CD14-positive monocyte (primary cell): Measurements from ENCODE around the gene CNTNAP2. TPM values are rescaled to one million over a fixed set of nuclear protein-coding genes. Genes with fewer than 3 reads are reported as not detected.

ENCODE experiments used
- DNase-seq, 3 donors: peaks; one replicate each; pipeline ENCODE4 v3.0.0-alpha.2; 2011 to 2022
- H2AFZ ChIP-seq: 2 replicates; pipeline ENCODE4 v1.6.0; 2012; ENCODE audit warnings: mild to moderate bottlenecking, low read depth, low read length, inconsistent platforms; ENCODE audit not compliant: insufficient read depth, poor library complexity, severe bottlenecking
- H3K27ac ChIP-seq, 2 donors: 1 replicate in 1 of 2; 2 replicates in 1 of 2; pipeline ENCODE4 v1.5.1; 2012 to 2013; ENCODE audit warnings: low read length in 2 of 2, control low read depth in 1 of 2, inconsistent platforms in 1 of 2, low read depth in 1 of 2, mild to moderate bottlenecking in 1 of 2
- H3K27me3 ChIP-seq, 2 donors: one replicate each; pipeline versions ENCODE4 v1.6.0 to v1.6.1; 2011 to 2013; ENCODE audit warnings: low read length in 2 of 2; ENCODE audit not compliant: control insufficient read depth in 2 of 2, insufficient read depth in 2 of 2
- H3K36me3 ChIP-seq, 2 donors: replicated peaks in 1 of 2; 1 replicate in 1 of 2; 2 replicates in 1 of 2; pipeline versions ENCODE4 v1.5.1 to v1.6.1; 2012 to 2013; ENCODE audit warnings: low read length in 2 of 2, control low read depth in 1 of 2, inconsistent platforms in 1 of 2, mild to moderate bottlenecking in 1 of 2; ENCODE audit not compliant: insufficient read depth in 2 of 2, control insufficient read depth in 1 of 2
- H3K4me1 ChIP-seq, 2 donors: 1 replicate in 1 of 2; 2 replicates in 1 of 2; pipeline versions ENCODE4 v1.5.1 to v1.6.1; 2012 to 2013; ENCODE audit warnings: low read length in 2 of 2, control low read depth in 1 of 2, inconsistent platforms in 1 of 2, mild to moderate bottlenecking in 1 of 2, moderate library complexity in 1 of 2; ENCODE audit not compliant: insufficient read depth in 2 of 2, control insufficient read depth in 1 of 2
- H3K4me2 ChIP-seq: replicated peaks from 2 replicates; pipeline ENCODE3; 2012; ENCODE audit warnings: low read length, moderate library complexity, mild to moderate bottlenecking; ENCODE audit not compliant: poor library complexity, severe bottlenecking; ENCODE audit errors: extremely low read depth
- H3K4me3 ChIP-seq, 3 experiments: fragments of 200-600 bp in 1 of 3; sonication (generic) in 1 of 3; replicated peaks in 1 of 3; 1 replicate in 2 of 3; 2 replicates in 1 of 3; pipeline ENCODE4 v1.5.1; 2011 to 2013; ENCODE audit warnings: low read length in 3 of 3, mild to moderate bottlenecking in 3 of 3, control low read depth in 2 of 3, low read depth in 2 of 3, inconsistent platforms in 1 of 3, moderate library complexity in 1 of 3
- H3K79me2 ChIP-seq: 2 replicates; pipeline ENCODE4 v1.6.0; 2012; ENCODE audit warnings: mild to moderate bottlenecking, control low read depth, inconsistent platforms, low read length, moderate library complexity; ENCODE audit not compliant: insufficient read depth
- H3K9ac ChIP-seq: 2 replicates; pipeline ENCODE4 v1.6.0; 2017; ENCODE audit warnings: low read length, mild to moderate bottlenecking; ENCODE audit not compliant: insufficient read depth, poor library complexity, severe bottlenecking
- H3K9me3 ChIP-seq, 2 donors: replicated peaks in 1 of 2; 1 replicate in 1 of 2; 2 replicates in 1 of 2; pipeline versions ENCODE4 v1.5.1 to v1.6.1; 2012 to 2013; ENCODE audit warnings: low read length in 2 of 2, control low read depth in 1 of 2; ENCODE audit not compliant: control insufficient read depth in 1 of 2, insufficient read depth in 1 of 2
- H4K20me1 ChIP-seq: 2 replicates; pipeline ENCODE4 v1.6.0; 2012; ENCODE audit warnings: mild to moderate bottlenecking, low read length, control low read depth, moderate library complexity; ENCODE audit not compliant: insufficient read depth
- H3K27ac Mint-ChIP-seq, 7 donors: one replicate each; pipeline ENCODE4 v1.8.0; 2020; ENCODE audit warnings: mild to moderate bottlenecking in 7 of 7, mixed read lengths in 7 of 7, moderate library complexity in 6 of 7, inconsistent platforms in 2 of 7
- H3K27me3 Mint-ChIP-seq, 3 donors: one replicate each; pipeline ENCODE4 v1.8.0; 2021 to 2022; ENCODE audit warnings: low read depth in 3 of 3, mild to moderate bottlenecking in 3 of 3, mixed read lengths in 3 of 3, moderate library complexity in 3 of 3, inconsistent platforms in 1 of 3
- H3K36me3 Mint-ChIP-seq, 2 donors: one replicate each; pipeline ENCODE4 v1.8.0; 2020; ENCODE audit warnings: mixed read lengths in 2 of 2, inconsistent platforms in 1 of 2, mild to moderate bottlenecking in 1 of 2
- H3K4me1 Mint-ChIP-seq: one replicate; pipeline ENCODE4 v1.8.0; 2020; ENCODE audit warnings: mild to moderate bottlenecking, mixed read lengths
- H3K4me3 Mint-ChIP-seq, 2 donors: one replicate each; pipeline ENCODE4 v1.8.0; 2020; ENCODE audit warnings: mild to moderate bottlenecking in 2 of 2, mixed read lengths in 2 of 2, moderate library complexity in 1 of 2
- H3K9me3 Mint-ChIP-seq, 7 donors: one replicate each; pipeline ENCODE4 v1.8.0; 2020 to 2022; ENCODE audit warnings: mixed read lengths in 7 of 7, mild to moderate bottlenecking in 6 of 7, moderate library complexity in 6 of 7, inconsistent platforms in 2 of 7
- WGBS: methylation state at CpG from one replicate; pipeline ENCODE4 v1.1.5; 2013; ENCODE audit warnings: missing lambda C conversion rate; ENCODE audit not compliant: insufficient coverage; 5-methylcytosine and 5-hydroxymethylcytosine counted together
- intact Hi-C, 2 donors: fragments of 100-400 bp; cut with micrococcal nuclease; formaldehyde crosslinking; loops; one replicate each; pipeline versions ENCODE4 v1.15.0 to v1.15.1; 2023
- polyA plus RNA-seq, 3 donors: library from polyadenylated mRNA; depleted of rRNA in 1 of 3; unstranded in 2 of 3; stranded (reverse) in 1 of 3; fragments of 300-500 nt in 2 of 3; fragments of >200 nt in 1 of 3; fragmentation: Illumina TruSeq in 2 of 3; gene quantifications; 1 replicate in 2 of 3; 2 replicates in 1 of 3; pipeline ENCODE4 v1.2.3, GENCODE V29; 2012 to 2021
- TF ChIP-seq, protein P1 (sequence below): fragments of 200-600 bp; IDR thresholded peaks from one replicate; pipeline ENCODE4 v1.8.0; 2022; ENCODE audit warnings: antibody characterized with exemption, mild to moderate bottlenecking

CNTNAP2 gene
- polyA plus RNA-seq, 3 donors: 0.01 TPM; not detected in 2

DNA sequence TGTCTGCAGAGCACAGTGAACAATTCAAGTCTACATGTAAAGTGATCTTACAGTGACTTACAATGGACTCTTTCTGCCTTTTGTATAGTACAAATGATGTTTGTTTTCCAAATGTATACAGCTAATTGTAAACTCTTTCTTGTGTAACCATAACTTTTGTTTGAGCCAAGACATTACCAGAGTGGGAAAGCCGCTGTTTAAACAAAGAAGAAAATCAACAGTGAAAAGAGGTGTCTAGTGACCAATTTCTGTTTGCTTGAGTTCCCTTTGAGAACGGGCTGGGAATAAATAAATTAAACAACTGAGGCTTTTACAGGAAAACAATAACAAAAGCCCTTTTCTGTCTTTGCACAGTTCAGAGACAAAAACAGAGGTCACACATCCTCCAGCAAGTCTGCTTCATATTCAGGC lies 1163.4 kb downstream of the CNTNAP2 start:
- H4K20me1 ChIP-seq: no peaks in the 10 kb centered on the region
- TF ChIP-seq, protein P1, sequence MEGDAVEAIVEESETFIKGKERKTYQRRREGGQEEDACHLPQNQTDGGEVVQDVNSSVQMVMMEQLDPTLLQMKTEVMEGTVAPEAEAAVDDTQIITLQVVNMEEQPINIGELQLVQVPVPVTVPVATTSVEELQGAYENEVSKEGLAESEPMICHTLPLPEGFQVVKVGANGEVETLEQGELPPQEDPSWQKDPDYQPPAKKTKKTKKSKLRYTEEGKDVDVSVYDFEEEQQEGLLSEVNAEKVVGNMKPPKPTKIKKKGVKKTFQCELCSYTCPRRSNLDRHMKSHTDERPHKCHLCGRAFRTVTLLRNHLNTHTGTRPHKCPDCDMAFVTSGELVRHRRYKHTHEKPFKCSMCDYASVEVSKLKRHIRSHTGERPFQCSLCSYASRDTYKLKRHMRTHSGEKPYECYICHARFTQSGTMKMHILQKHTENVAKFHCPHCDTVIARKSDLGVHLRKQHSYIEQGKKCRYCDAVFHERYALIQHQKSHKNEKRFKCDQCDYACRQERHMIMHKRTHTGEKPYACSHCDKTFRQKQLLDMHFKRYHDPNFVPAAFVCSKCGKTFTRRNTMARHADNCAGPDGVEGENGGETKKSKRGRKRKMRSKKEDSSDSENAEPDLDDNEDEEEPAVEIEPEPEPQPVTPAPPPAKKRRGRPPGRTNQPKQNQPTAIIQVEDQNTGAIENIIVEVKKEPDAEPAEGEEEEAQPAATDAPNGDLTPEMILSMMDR: no peak
- H3K9ac ChIP-seq: no peak overlapping the region
- intact Hi-C loops: no loop called here
- H3K4me1 ChIP-seq: no peaks in the 10 kb centered on the region
- no peaks in the 10 kb centered on the region for H3K27me3 Mint-ChIP-seq
- H3K27ac ChIP-seq: no peak overlapping the region
- no peak overlapping the region for H3K27ac Mint-ChIP-seq
- no peak overlapping the region for H3K4me3 Mint-ChIP-seq
- no peak overlapping the region for H3K4me3 ChIP-seq
- no peaks in the 10 kb centered on the region for H3K4me1 Mint-ChIP-seq
- H3K27me3 ChIP-seq: no peaks in the 10 kb centered on the region
- H3K4me2 ChIP-seq: no peak overlapping the region
- H2AFZ ChIP-seq: no peak overlapping the region
- H3K9me3 ChIP-seq: no peaks in the 10 kb centered on the region
- peaks cover 0 to 3% (median 1%) of the 10 kb centered on the region in 7 donors for H3K9me3 Mint-ChIP-seq
- no peaks in the 10 kb centered on the region for H3K79me2 ChIP-seq
- no peaks in the 10 kb centered on the region for H3K36me3 Mint-ChIP-seq
- WGBS: no CpG with 5 or more reads among the region's 2 CpGs
- H3K36me3 ChIP-seq: no peaks in the 10 kb centered on the region
- DNase-seq: no peak

DNA sequence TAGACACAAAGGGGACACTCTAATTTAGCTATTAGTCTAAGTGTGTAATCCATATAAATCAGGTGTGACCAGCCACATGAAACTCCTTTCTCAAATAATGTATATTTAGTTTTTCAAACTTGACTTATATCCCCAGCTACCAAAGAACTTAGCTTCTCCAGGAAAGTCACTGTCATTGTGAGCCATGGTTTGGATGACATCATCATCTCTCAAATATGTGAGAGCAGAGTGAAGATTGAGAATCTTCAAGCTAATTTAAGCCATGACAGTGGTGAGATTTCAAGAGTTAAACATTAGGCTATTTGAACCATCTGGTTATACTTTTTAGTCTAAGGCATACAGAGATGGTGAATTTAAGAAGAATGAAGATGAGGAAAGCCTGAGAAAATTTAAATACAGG lies 1165.6 kb downstream of the CNTNAP2 start:
- DNase-seq: no peak
- no peaks in the 10 kb centered on the region for H3K79me2 ChIP-seq
- H3K9me3 ChIP-seq: no peaks in the 10 kb centered on the region
- no peak overlapping the region for H2AFZ ChIP-seq
- no peaks in the 10 kb centered on the region for H3K36me3 ChIP-seq
- no peaks in the 10 kb centered on the region for H3K4me1 Mint-ChIP-seq
- H3K4me1 ChIP-seq: no peaks in the 10 kb centered on the region
- H4K20me1 ChIP-seq: no peaks in the 10 kb centered on the region
- no peak overlapping the region for H3K4me2 ChIP-seq
- TF ChIP-seq, protein P1: no peak
- H3K9ac ChIP-seq: no peak overlapping the region
- no peak overlapping the region for H3K4me3 ChIP-seq
- no peak overlapping the region for H3K4me3 Mint-ChIP-seq
- intact Hi-C loops: no loop called here
- no peaks in the 10 kb centered on the region for H3K27me3 Mint-ChIP-seq
- H3K9me3 Mint-ChIP-seq: peaks cover 0 to 5% (median 2%) of the 10 kb centered on the region in 7 donors
- no peak overlapping the region for H3K27ac Mint-ChIP-seq
- H3K27me3 ChIP-seq: no peaks in the 10 kb centered on the region
- no peak overlapping the region for H3K27ac ChIP-seq
- H3K36me3 Mint-ChIP-seq: no peaks in the 10 kb centered on the region
